HG03439 (cell line): ENCODE measurements around the gene MRPL17.
A peak's percentile ranks its signal among the peaks of the same experiment; 100 is the strongest.
"Not testable (repeated sequence)": the region's sequence is repeated elsewhere in the genome, so short reads cannot be mapped to it uniquely, and the experiment has no call there.

Source experiments
- ATAC-seq: cut with Tn5 transposase; IDR thresholded peaks from one replicate; pipeline ENCODE4 v1.9.1; 2021; ENCODE audit warnings: mild to moderate bottlenecking, moderate library complexity; ENCODE audit not compliant: unreplicated experiment

MRPL17 gene

GRCh38 chr11:6682936-6683861, at the start of gene MRPL17:
MRPL17 (minus strand) TSS chr11:6683340; CDS start chr11:6683296, 44 bp downstream.
- ATAC-seq: peak; percentile 97

- no peak for ATAC-seq
Measured at GRCh38 chr11:6727971-6728760, 45.0 kb upstream of the MRPL17 start.

- ATAC-seq: no peak
Measured at GRCh38 chr11:6725386-6725896, 42.3 kb upstream of the MRPL17 start.

DNA sequence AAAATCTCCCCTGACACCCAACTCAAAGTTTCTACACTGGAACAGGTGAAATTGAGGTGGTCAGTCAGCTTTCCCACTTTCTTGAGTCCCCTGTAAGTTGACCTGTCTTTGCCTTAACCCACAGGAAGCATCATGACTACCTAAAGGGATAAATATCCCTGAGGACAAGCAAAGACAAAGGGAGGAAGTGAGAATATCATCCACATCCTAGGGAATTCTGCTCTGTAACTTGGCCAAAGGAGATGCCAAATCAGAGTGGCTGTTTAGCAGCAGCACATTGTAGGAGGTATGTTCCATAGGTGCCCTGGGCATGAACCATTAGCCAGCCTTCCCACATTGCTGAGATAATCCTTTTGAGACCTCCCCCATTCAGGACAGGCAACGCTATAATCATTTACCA, 40.9 kb upstream of the MRPL17 start:
- ATAC-seq: no peak

- no peak for ATAC-seq
Measured at GRCh38 chr11:6721343-6721742, 38.2 kb upstream of the MRPL17 start.

- no peak for ATAC-seq
Measured at GRCh38 chr11:6719576-6719975, 36.4 kb upstream of the MRPL17 start.

- no peak for ATAC-seq
Measured at GRCh38 chr11:6717426-6717825, 34.3 kb upstream of the MRPL17 start.

DNA sequence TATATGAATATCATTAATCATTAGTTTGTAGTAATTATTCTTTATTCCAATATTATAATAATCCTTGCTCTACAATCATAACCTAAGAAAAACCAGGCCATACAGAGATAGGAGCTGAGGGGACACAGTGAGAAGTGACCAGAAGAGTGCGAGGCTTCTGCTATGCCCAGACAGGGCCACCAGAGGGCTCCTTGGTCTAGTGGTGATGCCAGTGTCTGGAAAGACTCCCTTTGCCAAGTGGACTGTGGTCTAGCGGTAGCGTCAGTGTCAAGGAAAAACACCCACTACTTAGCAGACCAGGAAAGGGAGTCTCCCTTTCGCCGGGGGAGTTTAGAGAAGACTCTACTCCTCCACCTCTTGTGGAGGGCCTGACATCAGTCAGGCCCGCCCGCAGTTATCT, 28.4 kb upstream of the MRPL17 start:
- not testable (repeated sequence) for ATAC-seq

GRCh38 chr11:6708876-6709275, 25.7 kb upstream of the MRPL17 start:
- no peak for ATAC-seq

GRCh38 chr11:6705905-6706535, 22.9 kb upstream of the MRPL17 start:
- ATAC-seq: no peak

GRCh38 chr11:6703247-6704063, 20.3 kb upstream of the MRPL17 start:
- no peak for ATAC-seq

GRCh38 chr11:6701955-6702354, 18.8 kb upstream of the MRPL17 start:
- ATAC-seq: not testable (repeated sequence)

- ATAC-seq: no peak
Measured at GRCh38 chr11:6695377-6695776, 12.2 kb upstream of the MRPL17 start.

DNA sequence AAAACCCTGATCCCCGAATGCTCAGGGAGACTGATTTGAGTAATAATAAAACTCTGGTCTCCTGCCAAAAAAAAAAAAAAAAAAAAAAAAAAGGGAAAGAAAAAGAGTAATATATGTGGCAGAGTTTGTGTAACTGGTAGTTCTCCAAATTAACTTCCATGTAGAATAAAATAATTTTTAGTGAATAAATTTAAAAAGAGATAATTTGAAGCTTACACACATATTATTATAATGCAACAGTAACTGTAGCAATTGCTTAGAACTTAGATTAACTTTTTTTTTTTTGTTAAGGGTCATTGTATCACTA, 11.0 kb upstream of the MRPL17 start:
- ATAC-seq: no peak

DNA sequence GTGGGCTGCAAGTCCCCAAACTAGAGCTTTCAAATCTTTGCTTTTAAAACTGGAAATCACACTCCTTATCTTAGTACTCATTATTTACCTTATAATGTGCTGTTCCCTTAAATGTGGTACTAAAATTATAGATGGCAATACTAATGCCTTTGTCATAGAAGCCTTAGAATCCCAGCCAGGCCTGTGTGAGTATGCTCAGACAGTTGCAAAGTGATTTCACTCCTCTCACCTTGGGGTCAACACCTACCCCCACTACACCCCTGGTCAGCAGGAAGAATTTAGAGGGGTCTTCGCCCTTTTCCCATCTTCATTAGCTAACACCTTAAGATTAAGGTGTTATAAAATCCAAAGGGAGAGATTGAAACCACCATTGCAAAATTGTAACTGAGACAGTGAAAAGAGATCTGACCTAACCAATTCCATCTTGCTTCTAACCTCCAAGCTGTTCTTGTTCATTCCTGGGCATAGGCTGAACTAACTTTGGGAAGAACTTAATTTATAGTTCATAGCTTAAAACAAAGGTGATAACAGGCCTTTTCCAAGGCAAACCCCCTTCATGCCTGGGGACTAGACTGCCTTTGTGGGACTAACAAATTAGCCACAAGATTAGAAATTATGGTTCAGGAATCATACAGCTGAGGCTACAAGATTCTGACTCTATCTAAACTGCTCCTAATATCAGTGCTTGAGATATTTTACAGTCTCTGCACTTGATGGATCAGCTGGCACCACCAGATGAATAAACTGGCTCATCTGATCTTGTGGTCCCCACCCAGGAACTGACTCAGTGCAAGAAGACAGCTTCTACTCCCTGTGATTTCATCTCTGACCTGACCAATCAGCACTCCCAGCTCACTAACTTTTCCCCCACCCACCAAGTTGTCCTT, 10.4 kb upstream of the MRPL17 start:
- ATAC-seq: no peak

GRCh38 chr11:6692128-6692527, 9.0 kb upstream of the MRPL17 start:
- no peak for ATAC-seq

GRCh38 chr11:6690431-6691132, 7.4 kb upstream of the MRPL17 start:
- not testable (repeated sequence) for ATAC-seq

DNA sequence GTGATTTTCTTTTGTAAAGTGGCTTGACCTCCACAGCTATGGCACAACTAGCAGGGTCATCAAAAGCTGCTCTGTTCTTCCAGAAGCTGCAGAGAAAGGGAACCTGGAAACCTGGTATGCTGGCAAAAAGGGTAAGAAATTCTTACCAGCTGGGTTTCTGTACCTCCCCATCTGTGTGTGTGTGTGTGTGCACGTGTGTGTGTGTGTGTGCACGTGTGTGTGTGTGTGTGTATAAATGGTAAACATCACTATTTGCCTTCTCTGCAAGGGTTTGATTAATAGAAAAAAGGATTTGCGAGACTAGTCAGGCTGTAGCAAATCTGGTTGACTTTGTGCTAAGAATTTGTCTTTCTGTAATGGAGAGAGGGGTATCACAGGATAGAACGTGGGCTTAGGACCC, 4.7 kb upstream of the MRPL17 start:
- no peak for ATAC-seq

DNA sequence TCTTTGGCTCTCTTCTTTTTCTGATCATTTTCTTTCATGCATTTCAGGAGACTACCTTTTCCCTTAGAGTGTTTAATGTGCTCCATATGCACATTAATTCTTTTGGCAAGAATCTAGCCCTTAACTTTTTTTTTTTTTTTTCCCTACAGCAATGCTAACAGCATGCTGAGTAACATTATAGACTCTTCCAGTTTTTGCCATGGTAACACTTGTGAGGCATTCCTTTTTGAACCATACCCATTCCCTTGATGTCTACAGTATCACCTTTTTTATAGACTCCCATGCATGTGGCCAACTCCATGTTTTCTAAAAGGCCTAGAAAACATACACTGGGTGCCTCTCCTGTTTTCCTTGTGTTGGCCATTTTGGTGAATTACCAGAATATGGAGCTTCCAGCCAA, 2.9 kb upstream of the MRPL17 start:
- no peak for ATAC-seq
